Measurements from ENCODE around the gene SIRPD. TPM values are rescaled to one million over a fixed set of nuclear protein-coding genes. Genes with fewer than 3 reads are reported as not detected.
"Not testable (repeated sequence)": the region's sequence is repeated elsewhere in the genome, so short reads cannot be mapped to it uniquely, and the experiment has no call there.

SIRPD gene
- polyA plus RNA-seq (ENCODE audit: insufficient read length in 3 of 3) = under 1 TPM in 1 of 3 donors, not detected in 2; 0.09 TPM
- long read RNA-seq, donor 1 = 0 reads
- long read RNA-seq, donor 2 = 0 reads
- long read RNA-seq, donor 3 = 0 reads
- long read RNA-seq, donor 4 = 0 reads
- long read RNA-seq, donor 5 = 0 reads
- long read RNA-seq, donor 6 = 0 reads
- long read RNA-seq, donor 7 = 0 reads
- long read RNA-seq, donor 8 = 0 reads
- long read RNA-seq, donor 9 = 0 reads
- long read RNA-seq, donor 10 = 0 reads
- long read RNA-seq, donor 11 = 0 reads
- long read RNA-seq, donor 12 = 0 reads
- long read RNA-seq, donor 13 = 0 reads
- long read RNA-seq, donor 14 = 0 reads
- long read RNA-seq, donor 15 = 0 reads
- long read RNA-seq, donor 16 = 0 reads

GRCh38 chr20:1557605-1558004, at the start of gene SIRPD:
TSS of gene SIRPD (minus strand) at chr20:1557705. CDS start at chr20:1557653, 52 bp downstream.
- no peak for DNase-seq

- no peak for DNase-seq
These were observed 43.2 kb upstream of the SIRPD start for GRCh38 chr20:1600736-1601135.

- no peak for DNase-seq
These were observed 37.8 kb upstream of the SIRPD start for GRCh38 chr20:1595333-1595732.

- DNase-seq = no peak
These were observed 31.3 kb upstream of the SIRPD start for GRCh38 chr20:1588533-1589460.

- no peak for DNase-seq
These were observed 30.5 kb upstream of the SIRPD start for GRCh38 chr20:1587781-1588532.

GRCh38 chr20:1579488-1579887, 22.0 kb upstream of the SIRPD start:
- DNase-seq = no peak

- DNase-seq = no peak
These were observed 20.4 kb upstream of the SIRPD start for GRCh38 chr20:1577906-1578305.

GRCh38 chr20:1577313-1577712, 19.8 kb upstream of the SIRPD start:
- DNase-seq = not testable (repeated sequence)

- no peak for DNase-seq
These were observed 19.1 kb upstream of the SIRPD start for GRCh38 chr20:1576641-1577040.

- DNase-seq = not testable (repeated sequence)
These were observed 18.5 kb upstream of the SIRPD start for GRCh38 chr20:1576003-1576402.

GRCh38 chr20:1571583-1571982, 14.1 kb upstream of the SIRPD start:
- DNase-seq = not testable (repeated sequence)

GRCh38 chr20:1569415-1569881, 11.9 kb upstream of the SIRPD start:
- DNase-seq = no peak

- no peak for DNase-seq
These were observed 10.6 kb upstream of the SIRPD start for GRCh38 chr20:1568163-1568490.

- no peak for DNase-seq
These were observed 10.1 kb upstream of the SIRPD start for GRCh38 chr20:1567392-1568162.

GRCh38 chr20:1566701-1567100, 9.2 kb upstream of the SIRPD start:
- DNase-seq = no peak

- DNase-seq = no peak
These were observed 8.0 kb upstream of the SIRPD start for GRCh38 chr20:1565461-1565860.

GRCh38 chr20:1563598-1563997, 6.1 kb upstream of the SIRPD start:
- DNase-seq = no peak

- no peak for DNase-seq
These were observed 5.1 kb upstream of the SIRPD start for GRCh38 chr20:1562622-1563021.

GRCh38 chr20:1561350-1561749, 3.8 kb upstream of the SIRPD start:
- no peak for DNase-seq

- no peak for DNase-seq
These were observed 1.6 kb downstream of the SIRPD start for GRCh38 chr20:1555952-1556351.

GRCh38 chr20:1539816-1540419, 17.6 kb downstream of the SIRPD start:
- no peak for DNase-seq
